ENCODE results near the gene NFKBIE.

- TF ChIP-seq ISL1 (CRISPR knock-in tag; IDR thresholded peaks at IDR 0.05) (no peak), ZFP3 (CRISPR knock-in tag; IDR thresholded peaks at IDR 0.05) (no peak), PATZ1 (CRISPR knock-in tag; IDR thresholded peaks at IDR 0.05; ENCODE audit: borderline replicate concordance) (no peak), RARB (CRISPR knock-in tag; IDR thresholded peaks at IDR 0.05) (no peak)
These were observed 40.4 kb downstream of the NFKBIE start for GRCh38 chr6:44224965-44225305.

All from SK-N-SH treated with all-trans-retinoic acid at 6 μM for 48 hours (cell line).